ENCODE results near the gene KCNN2. TPM values are rescaled to one million over a fixed set of nuclear protein-coding genes. Genes with fewer than 3 reads are reported as not detected.

The KCNN2 gene
- total and polyA plus RNA-seq, 10 of the 15 experiments (the other 5 are each of a cell fraction or from before 2014, with no cell fraction given), result 0.21 to 3.6 (median 0.79) TPM

GRCh38 chr5:114324282-114324681 lies 37.6 kb upstream of the KCNN2 start (continued):
- no peak for TF ChIP-seq IRF3 (IDR thresholded peaks at IDR 0.05)
- TF ChIP-seq NRF1 (conservative IDR thresholded peaks at IDR 0.05; ENCODE audit: low read depth, low read length), result no peak
- TF ChIP-seq PAX5 (IDR thresholded peaks at IDR 0.05; ENCODE audit: borderline replicate concordance, low read depth, low read length), result no peak
- no peak for TF ChIP-seq SREBF2 (IDR thresholded peaks at IDR 0.05; ENCODE audit: low read length)

DNA sequence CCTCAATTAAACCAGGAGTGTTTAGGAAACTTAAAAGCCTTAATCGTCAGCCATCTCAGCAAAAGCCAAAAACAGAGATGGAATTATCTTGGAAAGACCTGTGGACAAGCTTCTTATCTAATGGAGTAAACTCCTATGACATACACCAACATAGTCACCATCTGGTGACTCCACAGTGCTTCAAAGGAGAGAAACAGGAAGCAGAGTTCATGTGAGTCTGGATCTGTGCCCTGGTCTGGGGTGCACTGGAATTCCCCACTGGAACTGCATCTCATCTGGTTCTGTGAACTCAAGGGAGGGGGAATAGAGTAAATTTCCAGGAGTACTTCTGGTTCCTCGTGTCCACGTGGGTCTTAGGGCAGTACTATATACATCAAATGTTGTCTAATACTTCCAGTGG lies 36.3 kb upstream of the KCNN2 start:
- FAIRE-seq, result peak; percentile 44
- ChIA-PET CTCF (interaction anchor here (1.0 kb wide), 1 partner anchor 123 kb away, joined by 3 read pairs; no protein-coding TSS in a partner anchor), RAD21 (ENCODE audit: unreplicated experiment) (no interaction called here), POLR2A (no interaction called here), SMC1A (ENCODE audit: uncharacterized antibody, unreplicated experiment) (interaction anchor here (1.1 kb wide), 1 partner anchor 12 kb away, joined by 4 read pairs; no protein-coding TSS in a partner anchor)
- no peak for DNase-seq (ENCODE audit: low read depth, low spot score)
- Histone ChIP-seq H4K20me1 (ENCODE audit: control insufficient read depth, insufficient read depth) (no peaks in the 10 kb centered on the region), H3K79me2 (ENCODE audit: control insufficient read depth, insufficient read depth, low read length) (no peaks in the 10 kb centered on the region), H3K4me2 (ENCODE audit: control insufficient read depth, insufficient read depth) (no peak overlapping the region), H3K27me3 (replicated peaks in 1 of 2; ENCODE audit: control insufficient read depth in 2 of 2, insufficient read depth in 2 of 2, low read length in 1 of 2) (no peaks in the 10 kb centered on the region), H3K9me3 (replicated peaks; ENCODE audit: control insufficient read depth, insufficient read depth, low read length) (no peaks in the 10 kb centered on the region), H3K4me3 (no peak overlapping the region), H3K9ac (ENCODE audit: control insufficient read depth, insufficient read depth, low read length) (no peak overlapping the region), H3K27ac (ENCODE audit: control insufficient read depth, insufficient read depth) (no peak overlapping the region), H2AFZ (ENCODE audit: control insufficient read depth, low read depth, low read length) (no peak overlapping the region), H3K36me3 (ENCODE audit: control insufficient read depth in 2 of 2, insufficient read depth in 2 of 2, low read length in 1 of 2) (no peaks in the 10 kb centered on the region), H3K4me1 (ENCODE audit: control insufficient read depth, insufficient read depth, low read length) (no peaks in the 10 kb centered on the region; the same call in 1 of the 2 replicates)
- no TSS peak for BruUV-seq (replicated peaks)
- intact Hi-C loops (cut with micrococcal nuclease; ENCODE audit: unreplicated experiment) (no loop called here), in situ Hi-C loops (cut with MboI) (no loop called here)
- 10% methylated on average over 3 of the region's 3 CpGs for WGBS (ENCODE audit: insufficient coverage, insufficient replicate concordance, low lambda C conversion rate, missing lambda C conversion rate)
- ATAC-seq, result peak; percentile 60
- no peak for TF ChIP-seq KDM1A (IDR thresholded peaks at IDR 0.05; ENCODE audit: borderline replicate concordance)
- TF ChIP-seq, protein P1, sequence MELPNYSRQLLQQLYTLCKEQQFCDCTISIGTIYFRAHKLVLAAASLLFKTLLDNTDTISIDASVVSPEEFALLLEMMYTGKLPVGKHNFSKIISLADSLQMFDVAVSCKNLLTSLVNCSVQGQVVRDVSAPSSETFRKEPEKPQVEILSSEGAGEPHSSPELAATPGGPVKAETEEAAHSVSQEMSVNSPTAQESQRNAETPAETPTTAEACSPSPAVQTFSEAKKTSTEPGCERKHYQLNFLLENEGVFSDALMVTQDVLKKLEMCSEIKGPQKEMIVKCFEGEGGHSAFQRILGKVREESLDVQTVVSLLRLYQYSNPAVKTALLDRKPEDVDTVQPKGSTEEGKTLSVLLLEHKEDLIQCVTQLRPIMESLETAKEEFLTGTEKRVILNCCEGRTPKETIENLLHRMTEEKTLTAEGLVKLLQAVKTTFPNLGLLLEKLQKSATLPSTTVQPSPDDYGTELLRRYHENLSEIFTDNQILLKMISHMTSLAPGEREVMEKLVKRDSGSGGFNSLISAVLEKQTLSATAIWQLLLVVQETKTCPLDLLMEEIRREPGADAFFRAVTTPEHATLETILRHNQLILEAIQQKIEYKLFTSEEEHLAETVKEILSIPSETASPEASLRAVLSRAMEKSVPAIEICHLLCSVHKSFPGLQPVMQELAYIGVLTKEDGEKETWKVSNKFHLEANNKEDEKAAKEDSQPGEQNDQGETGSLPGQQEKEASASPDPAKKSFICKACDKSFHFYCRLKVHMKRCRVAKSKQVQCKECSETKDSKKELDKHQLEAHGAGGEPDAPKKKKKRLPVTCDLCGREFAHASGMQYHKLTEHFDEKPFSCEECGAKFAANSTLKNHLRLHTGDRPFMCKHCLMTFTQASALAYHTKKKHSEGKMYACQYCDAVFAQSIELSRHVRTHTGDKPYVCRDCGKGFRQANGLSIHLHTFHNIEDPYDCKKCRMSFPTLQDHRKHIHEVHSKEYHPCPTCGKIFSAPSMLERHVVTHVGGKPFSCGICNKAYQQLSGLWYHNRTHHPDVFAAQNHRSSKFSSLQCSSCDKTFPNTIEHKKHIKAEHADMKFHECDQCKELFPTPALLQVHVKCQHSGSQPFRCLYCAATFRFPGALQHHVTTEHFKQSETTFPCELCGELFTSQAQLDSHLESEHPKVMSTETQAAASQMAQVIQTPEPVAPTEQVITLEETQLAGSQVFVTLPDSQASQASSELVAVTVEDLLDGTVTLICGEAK (IDR thresholded peaks at IDR 0.05; ENCODE audit: borderline replicate concordance), result no peak
- TF ChIP-seq IKZF2 (IDR thresholded peaks at IDR 0.05), result no peak
- no peak for TF ChIP-seq SMC3 (IDR thresholded peaks at IDR 0.05; ENCODE audit: borderline replicate concordance, low read length)
- TF ChIP-seq RFX5 (IDR thresholded peaks at IDR 0.05; ENCODE audit: low read depth, low read length), result no peak
- TF ChIP-seq RELA (IDR thresholded peaks at IDR 0.05; ENCODE audit: borderline replicate concordance, partially characterized antibody), result no peak
- no peak for TF ChIP-seq BMI1 (IDR thresholded peaks at IDR 0.05; ENCODE audit: borderline replicate concordance)
- TF ChIP-seq MEF2B (IDR thresholded peaks at IDR 0.05; ENCODE audit: partially characterized antibody, poor library complexity, severe bottlenecking), result no peak
- no peak for TF ChIP-seq ELK1 (IDR thresholded peaks at IDR 0.05; ENCODE audit: low read depth, low read length)
- no peak for TF ChIP-seq POLR2A (IDR thresholded peaks at IDR 0.05; ENCODE audit: low read depth, low read length)
- TF ChIP-seq ZBED1 (IDR thresholded peaks at IDR 0.05; ENCODE audit: borderline replicate concordance), result no peak
- TF ChIP-seq RUNX3 (IDR thresholded peaks at IDR 0.05; ENCODE audit: low read length), result no peak
- TF ChIP-seq DPF2 (IDR thresholded peaks at IDR 0.05), result no peak
- TF ChIP-seq KAT2A (conservative IDR thresholded peaks at IDR 0.05; ENCODE audit: control insufficient read depth, low read depth, low read length), result no peak
- no peak for TF ChIP-seq NRF1 (conservative IDR thresholded peaks at IDR 0.05; ENCODE audit: low read depth, low read length)
- no peak for TF ChIP-seq ZNF217 (IDR thresholded peaks at IDR 0.05)
